GM19438 (cell line): ENCODE results near the gene TRMT61A.
"Not testable (repeated sequence)": the region's sequence is repeated elsewhere in the genome, so short reads cannot be mapped to it uniquely, and the experiment has no call there.

Experiments
- ATAC-seq: cut with Tn5 transposase; IDR thresholded peaks from one replicate; pipeline ENCODE4 v1.9.1; 2021; ENCODE audit warnings: low read depth; ENCODE audit not compliant: unreplicated experiment

Gene TRMT61A

DNA sequence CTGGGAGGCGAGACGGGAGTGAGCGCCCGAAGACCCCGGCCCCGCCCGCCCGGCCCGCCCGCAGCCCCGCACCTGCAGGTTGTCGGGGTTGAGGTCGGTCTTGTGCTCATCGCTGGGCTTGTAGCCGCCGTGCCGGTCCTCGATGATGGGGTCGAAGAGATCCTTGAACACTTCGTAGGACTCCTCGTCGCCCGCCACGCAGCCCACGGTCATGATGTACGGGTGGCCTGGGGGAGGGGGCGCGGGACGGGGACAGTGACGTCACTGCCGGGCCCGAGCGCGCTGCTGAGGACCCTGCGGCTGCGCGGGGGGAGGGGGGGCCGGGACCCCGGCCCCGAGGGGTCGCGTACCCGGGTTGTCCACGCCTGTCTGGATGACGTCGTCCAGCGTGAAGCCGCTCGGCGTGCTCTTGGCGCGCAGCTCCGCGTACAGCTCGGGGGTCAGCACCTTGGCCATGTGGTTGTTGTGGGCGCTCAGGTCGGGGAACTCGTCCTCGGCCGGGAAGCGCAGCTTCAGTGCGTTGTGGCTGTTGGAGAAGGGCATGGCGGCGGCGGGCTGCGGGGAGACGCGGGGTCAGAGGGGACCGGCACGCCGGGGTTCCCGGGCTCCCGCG is 6.9 kb upstream of the TRMT61A start:
- no peak for ATAC-seq

DNA sequence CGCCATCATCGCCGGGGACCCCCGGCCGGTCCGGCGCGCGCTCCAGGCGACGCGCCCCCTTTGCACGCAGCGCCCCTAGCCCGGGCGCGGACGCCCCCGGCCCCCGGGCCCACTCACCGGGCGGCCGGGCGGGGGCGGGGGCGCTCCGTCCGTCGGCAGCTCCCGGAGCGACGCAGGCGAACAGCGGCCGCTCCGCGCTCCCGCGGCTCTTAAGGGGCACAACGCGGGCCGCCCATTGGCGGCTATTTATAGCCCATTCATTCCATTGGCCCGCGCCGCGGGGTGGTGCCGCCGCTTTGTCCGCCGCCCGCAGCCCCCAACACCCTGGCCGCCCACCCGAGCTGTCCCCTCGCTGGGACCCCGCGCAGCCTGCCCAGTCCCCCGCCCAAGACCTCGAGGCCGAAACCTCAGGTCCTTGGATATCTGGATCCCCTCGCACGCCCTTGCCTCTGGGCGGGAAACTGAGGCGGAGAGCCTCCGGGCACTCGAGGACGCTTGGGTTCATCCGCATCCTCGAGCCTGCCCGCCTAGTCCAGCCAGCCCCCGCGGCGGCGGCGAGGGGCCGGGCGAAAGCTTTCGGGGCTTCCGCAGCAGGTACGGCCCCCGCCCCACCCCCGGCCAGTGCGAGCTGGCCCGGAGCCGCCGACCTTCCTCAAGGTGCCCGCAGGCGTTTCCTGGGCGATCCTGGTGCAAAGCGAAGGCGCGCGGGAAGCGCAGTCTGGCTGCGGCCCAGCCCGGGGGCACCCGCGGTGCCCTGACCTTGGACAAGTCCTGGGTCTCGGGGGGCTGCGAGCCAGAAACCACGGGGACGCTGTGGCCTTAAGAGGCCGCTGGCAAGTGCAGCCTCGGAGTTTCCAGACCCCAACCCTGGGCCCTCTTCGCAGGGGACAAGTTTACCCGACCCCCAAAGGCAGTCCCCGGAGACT is 6.1 kb upstream of the TRMT61A start, which contains the start of gene CKB:
Gene CKB, minus strand, starts transcription at position 182 of the 926 bp plus-strand sequence. CDS start 337 bp downstream, outside the sequence.
- no peak for ATAC-seq

DNA sequence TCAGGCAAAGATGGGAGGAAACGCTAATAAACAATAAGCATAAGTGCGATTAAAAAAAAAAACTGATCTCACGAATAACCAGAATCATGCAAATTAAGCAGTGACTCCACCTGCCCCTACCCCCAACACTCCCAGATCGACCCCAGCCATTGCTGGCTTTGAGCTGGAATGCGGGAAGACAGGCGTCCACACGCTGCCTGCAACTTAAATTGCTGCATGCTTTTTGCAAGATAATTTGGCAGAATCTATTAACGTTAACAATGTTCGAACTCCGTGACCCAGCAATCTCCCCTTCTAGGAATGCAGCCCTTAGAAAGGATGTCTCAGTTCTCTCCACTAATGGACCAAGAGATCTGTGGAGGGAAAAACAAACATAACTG is 5.4 kb upstream of the TRMT61A start:
- no peak for ATAC-seq

DNA sequence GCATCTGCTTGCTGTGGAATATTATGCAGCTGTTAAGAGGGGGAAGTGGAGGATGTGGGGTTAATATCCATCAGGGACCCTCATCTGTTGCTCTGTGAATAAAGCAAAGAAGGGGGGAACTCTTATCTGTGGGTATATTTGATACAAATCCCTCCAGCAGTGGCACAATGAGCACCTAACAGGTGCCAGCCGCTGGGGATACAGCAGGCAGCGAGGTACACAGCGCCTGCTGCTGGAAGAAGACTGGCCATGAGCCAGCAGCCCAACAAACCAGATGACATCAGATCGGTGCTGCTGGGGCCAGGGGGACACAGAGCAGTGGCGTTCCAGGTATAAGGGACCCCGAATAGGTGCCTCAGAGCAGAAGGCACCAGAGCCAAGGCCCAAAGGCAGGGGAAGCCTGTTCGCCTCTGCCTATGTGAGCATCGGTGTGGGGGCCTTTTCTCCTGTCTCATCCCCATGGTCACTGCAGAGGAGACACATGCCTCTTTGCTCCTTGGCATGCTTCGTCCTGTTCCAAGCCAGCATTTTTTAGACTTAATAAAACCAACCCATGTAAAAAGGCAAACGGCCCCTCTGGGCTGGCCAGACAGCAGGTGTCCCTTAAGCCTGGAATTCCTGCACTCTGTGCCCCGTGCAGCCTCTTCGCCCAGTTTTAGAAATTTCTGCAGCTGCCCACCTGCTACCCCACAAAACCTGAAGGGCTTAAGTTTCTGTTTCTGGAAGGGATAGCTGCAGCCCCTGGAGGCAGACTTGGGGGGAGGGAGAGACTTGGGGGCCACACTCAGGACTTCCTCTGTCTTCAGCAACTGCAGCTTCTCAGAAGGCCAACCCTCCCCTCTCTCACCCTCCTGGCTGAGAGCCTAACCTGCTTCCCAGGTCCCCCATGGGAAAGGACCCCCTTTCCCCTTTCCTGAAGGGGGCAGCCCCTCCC is 4.7 kb upstream of the TRMT61A start:
- ATAC-seq = no peak

DNA sequence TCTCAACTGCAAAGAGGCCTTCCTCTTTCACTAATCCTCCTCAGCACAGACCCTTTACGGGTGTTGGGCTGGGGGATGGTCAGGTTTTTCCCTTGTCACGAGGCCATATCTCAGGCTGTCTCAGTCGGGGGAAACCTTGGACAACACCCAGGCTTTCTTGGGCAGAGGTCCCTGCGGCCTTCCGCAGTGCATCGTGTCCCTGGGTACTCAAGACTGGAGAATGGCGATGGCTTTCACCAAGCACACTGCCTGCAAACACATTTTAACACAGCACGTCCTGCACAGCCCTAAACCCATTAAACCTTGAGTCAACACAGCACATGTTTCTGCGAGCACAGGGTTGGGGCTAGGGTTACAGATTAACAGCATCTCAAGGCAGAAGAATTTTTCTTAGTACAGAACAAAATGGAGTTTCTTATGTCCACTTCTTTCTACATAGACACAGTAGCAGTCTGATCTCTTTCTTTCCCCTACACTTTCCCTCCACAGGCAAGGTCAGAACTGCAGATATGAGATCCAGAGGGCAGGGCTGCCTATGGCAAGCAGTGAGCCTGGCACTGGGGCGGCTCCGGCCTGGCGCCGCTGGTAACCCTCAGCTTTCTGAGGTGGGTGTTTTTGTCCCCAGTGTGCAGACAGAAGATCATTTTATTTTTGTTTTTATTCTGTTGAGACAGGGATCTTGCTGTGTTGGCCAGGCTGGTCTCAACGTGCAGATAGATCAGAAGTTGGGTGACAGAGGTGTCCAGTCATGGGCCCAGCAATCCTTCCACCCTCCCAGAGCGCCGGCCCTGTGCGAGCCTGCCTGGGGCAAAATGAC is 3.4 kb upstream of the TRMT61A start:
- not testable (repeated sequence) for ATAC-seq

DNA sequence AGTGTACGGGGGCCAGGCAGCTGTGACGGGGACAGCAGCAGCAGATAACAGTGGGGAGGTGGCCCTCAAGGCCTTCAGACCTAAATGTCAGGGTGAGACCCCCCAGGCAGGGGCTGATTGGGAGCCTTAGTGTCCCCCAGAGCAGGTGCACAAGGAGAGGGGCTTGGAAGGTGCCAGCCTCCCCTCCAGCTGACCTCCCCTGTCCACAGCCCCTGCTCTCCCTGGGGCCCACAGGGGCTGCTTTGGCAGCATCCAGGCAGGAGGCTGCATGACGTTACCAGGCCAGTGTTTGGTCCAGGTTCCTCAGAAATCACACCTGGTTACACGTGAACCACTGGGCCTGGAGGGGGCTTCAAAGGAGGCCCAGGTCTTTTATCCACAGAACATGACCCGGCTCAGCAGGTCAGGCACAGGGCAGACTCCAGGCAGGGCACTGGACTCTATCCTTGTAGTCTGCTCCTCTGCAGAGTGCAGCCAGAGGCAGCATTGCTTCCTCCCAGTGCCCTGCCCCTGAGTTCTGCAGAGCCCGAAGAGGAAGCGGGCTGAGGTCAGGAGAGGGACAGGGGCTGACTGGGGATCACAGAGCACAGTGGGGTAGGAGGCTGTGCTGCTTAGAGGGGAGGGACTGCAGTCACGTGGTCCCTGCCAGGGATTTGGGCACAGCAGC is 2.6 kb upstream of the TRMT61A start:
- ATAC-seq = no peak

DNA sequence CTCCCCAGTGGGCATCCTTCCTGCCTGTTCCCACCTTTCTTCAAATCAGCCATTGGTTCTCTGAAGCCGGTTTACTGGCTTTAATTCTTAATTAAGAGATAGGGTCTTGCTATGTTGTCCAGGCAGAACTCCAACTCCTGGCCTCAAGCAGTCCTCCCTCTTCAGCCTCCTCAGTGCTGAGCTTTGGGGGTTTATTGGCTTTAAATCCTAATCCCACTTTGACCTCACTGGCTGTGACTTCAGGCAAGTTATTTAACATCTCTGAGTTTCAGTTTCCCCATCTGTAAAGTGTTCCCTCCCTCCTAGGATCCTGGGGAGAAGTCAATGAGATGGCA is 2.1 kb upstream of the TRMT61A start:
- no peak for ATAC-seq

DNA sequence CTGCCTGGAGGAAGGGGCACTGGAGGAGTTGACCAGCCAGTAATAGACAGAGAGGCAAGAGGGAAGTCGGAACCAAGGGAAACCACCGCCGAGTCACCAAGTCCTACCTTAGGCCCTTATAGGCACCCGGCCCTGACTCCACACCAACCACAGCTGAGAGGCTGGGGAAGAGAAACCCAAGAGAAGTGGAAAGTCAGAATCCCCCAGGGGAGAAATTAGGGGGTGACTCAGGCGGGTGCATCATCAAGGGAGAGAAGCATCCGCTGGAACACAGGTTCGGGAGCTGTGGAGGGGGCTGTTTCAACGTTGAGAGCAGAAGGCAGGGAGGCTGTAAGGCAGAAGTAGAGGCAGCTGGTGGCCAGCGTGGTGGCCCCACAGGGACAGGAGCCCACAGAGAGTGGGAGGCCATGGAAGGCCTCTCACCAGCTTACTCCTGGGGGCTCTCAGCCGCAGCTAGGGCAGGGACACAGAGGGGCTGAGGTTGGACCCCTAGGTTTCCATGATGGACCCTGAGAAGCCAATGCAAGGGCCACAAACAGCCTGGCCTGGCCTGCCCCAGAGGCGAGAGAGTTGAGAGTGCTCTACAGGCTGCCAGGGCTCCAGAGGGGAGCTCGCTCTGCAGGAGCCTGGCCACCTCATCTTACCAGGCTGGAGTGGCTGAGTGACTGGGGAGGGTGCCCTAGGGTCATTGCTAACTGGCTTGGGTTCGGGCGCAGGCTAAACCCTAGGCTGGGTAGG is 1.4 kb upstream of the TRMT61A start:
- peak; percentile 56 for ATAC-seq

DNA sequence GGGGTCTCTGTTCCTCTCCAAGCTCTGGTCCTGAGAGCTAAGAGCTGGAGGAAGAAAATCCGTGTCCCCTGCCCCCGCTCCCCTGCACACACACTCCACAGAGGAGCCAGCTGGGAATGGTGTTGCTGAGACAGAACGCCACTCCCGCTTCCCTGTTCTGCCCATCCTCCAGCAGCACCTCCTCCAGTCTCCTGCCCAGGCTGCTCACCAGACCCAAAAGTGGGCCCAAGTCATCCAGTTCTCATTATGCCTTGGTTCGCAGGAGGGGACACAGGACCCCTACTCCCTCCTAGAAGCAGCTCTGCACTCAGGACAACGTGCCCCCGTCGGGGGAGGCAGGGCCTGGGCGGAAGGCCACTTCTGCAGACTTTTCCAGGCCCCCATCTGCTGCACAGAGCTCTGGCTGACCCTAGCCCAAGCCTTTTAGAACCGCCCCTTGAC is 830 bp upstream of the TRMT61A start:
- ATAC-seq = no peak

DNA sequence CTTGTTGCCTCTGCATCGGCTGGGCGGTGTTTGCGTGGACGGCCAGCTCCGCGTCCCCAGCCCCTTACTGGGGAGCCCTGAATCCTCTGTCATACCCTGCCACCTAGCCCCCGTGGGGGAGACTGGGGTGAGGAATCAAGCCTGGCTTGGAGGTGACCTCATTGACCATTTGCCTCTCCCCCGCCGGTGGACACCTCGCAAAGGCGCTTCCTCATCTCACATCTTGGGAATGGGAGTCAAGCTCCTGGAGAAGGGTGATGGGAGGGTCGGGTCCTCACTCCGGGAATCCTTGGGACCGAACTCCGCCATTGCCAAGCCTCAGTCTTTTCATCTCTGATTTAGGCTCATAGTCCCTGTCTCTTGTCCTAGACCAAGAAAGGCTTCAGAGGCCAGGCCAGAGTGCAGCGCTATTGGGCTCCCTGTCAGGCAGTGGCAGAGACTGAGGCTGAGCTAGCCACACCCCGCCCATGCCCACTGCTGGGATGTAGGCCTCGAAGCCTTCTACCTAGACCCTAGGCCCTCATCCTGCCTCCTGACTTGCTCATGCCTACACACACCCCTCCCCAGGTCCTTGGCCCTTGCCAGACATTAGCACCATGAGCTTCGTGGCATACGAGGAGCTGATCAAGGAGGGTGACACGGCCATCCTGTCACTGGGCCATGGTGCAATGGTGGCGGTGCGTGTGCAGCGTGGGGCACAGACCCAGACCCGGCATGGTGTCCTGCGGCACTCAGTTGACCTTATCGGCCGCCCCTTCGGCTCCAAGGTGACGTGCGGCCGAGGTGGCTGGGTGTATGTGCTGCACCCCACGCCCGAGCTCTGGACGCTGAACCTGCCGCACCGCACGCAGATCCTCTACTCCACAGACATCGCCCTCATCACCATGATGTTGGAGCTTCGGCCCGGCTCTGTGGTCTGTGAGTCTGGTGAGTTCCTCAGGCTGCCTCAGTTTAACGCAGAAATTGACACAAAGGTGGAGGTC is 678 bp downstream of the TRMT61A start:
- ATAC-seq = no peak

DNA sequence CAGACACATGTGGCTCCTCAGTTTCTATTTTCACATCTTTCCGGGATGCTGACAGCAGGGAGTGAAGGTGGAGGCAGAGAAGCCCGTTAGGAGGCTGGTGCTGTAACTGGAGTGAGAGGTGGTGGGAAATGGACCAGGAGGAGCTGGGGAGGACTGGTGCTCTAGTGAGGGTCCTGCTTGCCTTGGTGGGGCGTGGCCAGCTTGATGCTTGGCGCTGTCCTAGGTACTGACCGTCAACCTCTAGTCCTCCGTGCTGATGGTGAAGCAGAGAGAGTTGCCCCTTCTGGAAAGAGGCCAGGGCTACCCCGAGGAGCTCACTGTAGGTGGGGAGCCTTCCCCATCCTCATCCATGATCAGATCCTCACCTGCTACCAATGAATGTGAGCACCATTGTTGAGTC is 1.4 kb downstream of the TRMT61A start:
- ATAC-seq = no peak

DNA sequence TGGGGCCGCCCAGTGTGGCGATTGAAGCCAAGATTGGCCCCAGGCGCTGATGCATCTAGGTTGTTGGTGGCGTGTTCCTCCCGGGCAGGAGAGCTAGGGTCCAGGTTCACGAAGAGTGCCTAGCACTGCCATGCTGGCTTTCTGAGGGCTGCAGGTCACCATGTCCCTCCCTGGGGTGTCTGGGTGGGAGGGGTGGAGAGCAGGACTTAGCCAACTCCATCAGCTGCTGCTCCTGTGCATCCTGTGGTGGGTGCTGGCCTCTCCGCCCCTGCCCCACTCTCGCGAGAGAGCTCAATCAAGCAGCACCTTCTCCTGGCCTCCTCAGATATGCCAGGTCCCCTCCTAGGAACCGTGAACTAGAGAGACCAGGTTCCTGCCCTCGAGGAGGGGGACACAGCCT is 1.8 kb downstream of the TRMT61A start:
- no peak for ATAC-seq

DNA sequence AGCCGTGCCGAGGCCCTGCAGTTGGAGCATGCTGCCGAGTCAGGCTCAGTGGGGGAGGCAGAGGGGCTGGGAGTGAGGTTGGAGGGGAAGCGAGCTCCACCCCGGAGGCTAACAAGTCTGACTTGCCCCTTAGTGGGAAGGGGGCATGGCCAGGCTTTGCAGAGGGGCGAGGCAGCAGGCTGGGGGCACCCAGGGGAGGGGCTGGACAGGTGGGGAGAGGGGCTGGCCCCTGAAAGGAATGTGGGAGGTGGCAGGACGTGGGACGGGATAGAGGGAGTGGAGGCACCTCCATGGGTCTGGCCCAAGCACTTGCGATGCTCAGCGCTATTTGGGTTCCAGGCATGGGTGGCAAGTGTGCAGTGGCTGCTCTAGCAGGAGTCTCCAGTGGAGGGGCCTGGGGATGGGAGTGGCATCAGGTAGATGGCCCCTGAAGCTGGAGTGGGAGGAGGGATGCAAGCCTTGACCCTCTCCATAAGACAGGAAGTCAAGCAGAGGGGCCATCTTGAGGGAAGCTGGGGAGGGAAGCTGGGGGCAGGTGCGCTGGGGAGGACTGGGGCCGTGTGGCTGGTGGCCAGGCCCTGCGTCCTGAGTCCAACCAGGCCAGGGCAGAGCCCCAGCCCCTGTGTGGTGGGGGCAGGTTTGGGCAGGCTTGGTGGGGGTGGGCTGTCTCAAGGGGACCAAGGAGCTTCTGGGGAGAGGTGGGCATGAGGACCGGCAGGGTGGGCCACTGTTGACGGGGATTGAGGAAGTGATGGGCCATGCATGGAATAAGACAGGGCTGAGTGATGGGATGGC is 2.6 kb downstream of the TRMT61A start:
- ATAC-seq = no peak

DNA sequence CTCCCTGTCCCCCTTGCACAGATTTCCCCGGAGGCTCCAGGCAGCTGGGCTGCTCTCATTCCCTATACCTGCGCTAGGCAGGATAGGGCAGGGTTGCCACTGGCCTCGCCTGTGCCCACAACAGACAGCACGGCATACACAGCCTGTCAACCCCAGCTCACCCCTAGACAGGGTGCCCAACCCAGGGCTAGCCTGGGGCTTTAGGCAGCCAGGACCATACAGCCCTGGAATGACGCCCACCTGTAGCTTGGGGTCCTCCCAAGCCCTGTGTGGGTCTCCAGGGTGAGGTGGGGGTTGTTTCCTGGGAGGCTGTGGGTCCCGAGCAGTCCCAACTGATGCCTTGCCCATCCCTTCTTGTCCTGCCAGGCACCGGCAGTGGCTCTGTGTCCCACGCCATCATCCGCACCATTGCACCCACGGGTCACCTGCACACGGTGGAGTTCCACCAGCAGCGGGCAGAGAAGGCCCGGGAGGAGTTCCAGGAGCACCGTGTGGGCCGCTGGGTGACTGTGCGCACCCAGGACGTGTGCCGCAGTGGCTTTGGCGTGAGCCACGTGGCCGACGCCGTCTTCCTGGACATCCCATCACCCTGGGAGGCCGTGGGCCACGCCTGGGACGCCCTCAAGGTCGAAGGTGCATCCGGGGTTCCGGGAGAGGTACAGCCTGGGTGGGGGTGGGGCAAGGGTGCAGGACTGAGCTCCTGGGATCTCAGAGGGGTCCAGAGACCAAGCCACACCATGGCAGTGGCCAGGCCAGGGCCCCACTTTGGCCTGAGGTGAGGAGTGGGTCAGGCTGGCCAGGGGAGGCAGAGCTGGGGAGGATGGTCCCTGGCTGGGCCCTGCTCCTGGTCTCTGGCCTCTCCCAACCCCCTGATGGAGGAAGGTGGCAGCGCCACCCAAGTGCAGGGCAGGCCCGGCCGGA is 3.5 kb downstream of the TRMT61A start:
- ATAC-seq = no peak

DNA sequence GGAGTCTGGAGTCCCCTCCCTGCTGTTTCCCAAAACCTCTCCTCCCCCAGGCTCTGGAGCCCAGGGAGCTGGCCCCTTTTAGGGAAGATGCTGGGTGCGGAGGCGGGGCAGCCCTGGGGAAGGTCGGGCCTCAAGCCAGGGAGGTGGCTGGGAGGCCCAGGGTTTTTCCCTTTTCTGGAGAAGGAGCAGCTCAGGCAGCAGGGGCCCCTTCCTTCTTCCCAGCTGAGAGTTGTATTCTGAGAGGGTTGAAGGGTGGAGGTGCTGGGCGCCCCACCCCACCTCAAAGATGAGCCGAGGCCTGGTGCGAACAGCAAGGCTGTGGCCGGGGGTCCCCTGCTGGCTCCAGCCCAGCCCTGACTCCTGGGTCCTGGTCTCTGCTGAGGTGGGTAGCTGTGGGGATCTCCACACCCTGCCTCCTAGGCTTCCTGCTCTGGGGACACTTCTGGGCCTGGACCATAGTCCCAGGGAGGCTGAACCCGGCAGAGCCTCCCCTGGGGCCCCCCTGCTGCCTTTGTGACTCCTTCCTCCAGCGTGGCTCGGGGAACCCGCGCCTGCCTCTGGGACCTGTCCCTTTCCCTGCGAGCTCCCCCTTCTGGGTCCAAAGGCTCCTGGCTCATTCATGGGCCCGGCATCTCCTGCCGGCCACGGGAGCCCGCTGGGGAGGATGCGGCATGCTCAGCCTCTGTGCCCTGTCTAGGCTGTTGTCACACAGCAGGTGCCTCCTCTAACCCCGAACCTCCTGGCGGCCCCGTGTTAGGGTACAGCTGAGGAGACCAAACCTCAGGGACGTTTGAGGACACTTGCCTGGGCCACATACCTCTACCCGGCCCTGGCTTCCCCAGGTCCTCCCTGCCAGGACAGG is 4.4 kb downstream of the TRMT61A start:
- ATAC-seq = no peak
